Omental fat pad (tissue), 4 donors: ENCODE measurements around the gene VWA8. TPM values are rescaled to one million over a fixed set of nuclear protein-coding genes. Genes with fewer than 3 reads are reported as not detected.
A peak's percentile ranks its signal among the peaks of the same experiment; 100 is the strongest.

Experiments used
- ATAC-seq: fragments of 150-250 bp; one replicate; pipeline ENCODE4 v1.9.1; 2016; ENCODE audit warnings: mild to moderate bottlenecking, moderate library complexity; ENCODE audit not compliant: low FRiP score
- DNase-seq: peaks from one replicate; pipeline ENCODE4 v3.0.0-alpha.2; 2019; ENCODE audit warnings: low spot score
- CTCF ChIP-seq, 3 donors: fragments of 450-650 bp; IDR thresholded peaks; one replicate each; pipeline ENCODE4 v1.5.1; 2016 to 2017; ENCODE audit warnings: antibody characterized with exemption in 3 of 3, mild to moderate bottlenecking in 3 of 3, moderate library complexity in 2 of 3
- total RNA-seq, 4 donors: library from RNA; depleted of rRNA; stranded (reverse); fragments of >200 nt; gene quantifications; one replicate each; pipeline ENCODE4 v1.1.0, GENCODE V29; 2016

VWA8 gene
- total RNA-seq, 4 donors from 2014 or later = 12.4 to 24.7 (median 18.3) TPM

GRCh38 chr13:41970022-41970421 lies 9.1 kb upstream of the VWA8 start:
- TF ChIP-seq CTCF (IDR thresholded peaks at IDR 0.05) = no peak
- DNase-seq (no peak), ATAC-seq (no peak)

- DNase-seq = no peak
- ATAC-seq = no peak
- TF ChIP-seq CTCF (IDR thresholded peaks at IDR 0.05) = no peak
Observed at GRCh38 chr13:41969072-41969471, 8.2 kb upstream of the VWA8 start.

- DNase-seq = no peak
- no peak for ATAC-seq
Observed at GRCh38 chr13:41966671-41967070, 5.8 kb upstream of the VWA8 start.

GRCh38 chr13:41962994-41963393 lies 2.1 kb upstream of the VWA8 start:
- TF ChIP-seq CTCF (IDR thresholded peaks at IDR 0.05) = no peak
- ATAC-seq (no peak), DNase-seq (no peak)

More at GRCh38 chr13:41966671-41967070, 5.8 kb upstream of the VWA8 start:
- no peak for TF ChIP-seq CTCF (IDR thresholded peaks at IDR 0.05)

- ATAC-seq (no peak), DNase-seq (no peak)
- no peak for TF ChIP-seq CTCF (IDR thresholded peaks at IDR 0.05)
Observed at GRCh38 chr13:41961466-41961760, 504 bp upstream of the VWA8 start.

GRCh38 chr13:41960211-41960636 lies 685 bp downstream of the VWA8 start:
- ATAC-seq = peak; percentile 50
- no peak for TF ChIP-seq CTCF (IDR thresholded peaks at IDR 0.05)
- DNase-seq = no peak

- DNase-seq (no peak), ATAC-seq (no peak)
- no peak for TF ChIP-seq CTCF (IDR thresholded peaks at IDR 0.05)
Observed at GRCh38 chr13:41956272-41956671, 4.6 kb downstream of the VWA8 start.
